ENCODE results near the gene ZNF654.
"Not testable (repeated sequence)": the region's sequence is repeated elsewhere in the genome, so short reads cannot be mapped to it uniquely, and the experiment has no call there.

The ZNF654 gene

GRCh38 chr3:88058581-88059379 is at the start of gene ZNF654, which contains the start of gene CGGBP1:
ZNF654 (plus strand) TSS chr3:88059255; CDS start chr3:88059320, 65 bp downstream.
CGGBP1 (minus strand) TSS chr3:88059005; CDS start chr3:88055976, 3,029 bp downstream.
- Histone ChIP-seq H3K4me1 (ENCODE audit: insufficient read depth, poor library complexity, severe bottlenecking) (peaks cover 10% of the 10 kb centered on the region), H3K4me3 (ENCODE audit: severe bottlenecking) (peak within 1 kb of the TSS; percentile 96), H3K36me3 (ENCODE audit: low read depth) (peaks cover 36% of the 10 kb centered on the region), H3K27ac (ENCODE audit: poor library complexity, severe bottlenecking) (peak within 1 kb of the TSS; percentile 74), H3K9me3 (ENCODE audit: severe bottlenecking) (no peaks in the 10 kb centered on the region), H3K27me3 (ENCODE audit: insufficient read depth, poor library complexity, severe bottlenecking) (no peaks in the 10 kb centered on the region)
- peak; percentile 92 for ATAC-seq (ENCODE audit: low read depth)
- DNase-seq (ENCODE audit: low spot score), result peak; percentile 96
- TF ChIP-seq, protein P1, sequence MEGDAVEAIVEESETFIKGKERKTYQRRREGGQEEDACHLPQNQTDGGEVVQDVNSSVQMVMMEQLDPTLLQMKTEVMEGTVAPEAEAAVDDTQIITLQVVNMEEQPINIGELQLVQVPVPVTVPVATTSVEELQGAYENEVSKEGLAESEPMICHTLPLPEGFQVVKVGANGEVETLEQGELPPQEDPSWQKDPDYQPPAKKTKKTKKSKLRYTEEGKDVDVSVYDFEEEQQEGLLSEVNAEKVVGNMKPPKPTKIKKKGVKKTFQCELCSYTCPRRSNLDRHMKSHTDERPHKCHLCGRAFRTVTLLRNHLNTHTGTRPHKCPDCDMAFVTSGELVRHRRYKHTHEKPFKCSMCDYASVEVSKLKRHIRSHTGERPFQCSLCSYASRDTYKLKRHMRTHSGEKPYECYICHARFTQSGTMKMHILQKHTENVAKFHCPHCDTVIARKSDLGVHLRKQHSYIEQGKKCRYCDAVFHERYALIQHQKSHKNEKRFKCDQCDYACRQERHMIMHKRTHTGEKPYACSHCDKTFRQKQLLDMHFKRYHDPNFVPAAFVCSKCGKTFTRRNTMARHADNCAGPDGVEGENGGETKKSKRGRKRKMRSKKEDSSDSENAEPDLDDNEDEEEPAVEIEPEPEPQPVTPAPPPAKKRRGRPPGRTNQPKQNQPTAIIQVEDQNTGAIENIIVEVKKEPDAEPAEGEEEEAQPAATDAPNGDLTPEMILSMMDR (IDR thresholded peaks at IDR 0.05; ENCODE audit: poor library complexity, severe bottlenecking), result no peak

GRCh38 chr3:88010810-88011209 is 48.2 kb upstream of the ZNF654 start:
- Histone ChIP-seq H3K4me3 (ENCODE audit: severe bottlenecking) (no peak overlapping the region), H3K4me1 (ENCODE audit: insufficient read depth, poor library complexity, severe bottlenecking) (no peaks in the 10 kb centered on the region), H3K9me3 (ENCODE audit: severe bottlenecking) (no peaks in the 10 kb centered on the region), H3K27ac (ENCODE audit: poor library complexity, severe bottlenecking) (no peak overlapping the region), H3K36me3 (ENCODE audit: low read depth) (no peaks in the 10 kb centered on the region), H3K27me3 (ENCODE audit: insufficient read depth, poor library complexity, severe bottlenecking) (no peaks in the 10 kb centered on the region)
- no peak for ATAC-seq (ENCODE audit: low read depth)
- DNase-seq (ENCODE audit: low spot score), result no peak
- TF ChIP-seq, protein P1 (IDR thresholded peaks at IDR 0.05; ENCODE audit: poor library complexity, severe bottlenecking), result no peak

- Histone ChIP-seq H3K36me3 (ENCODE audit: low read depth) (no peaks in the 10 kb centered on the region), H3K4me3 (ENCODE audit: severe bottlenecking) (no peak overlapping the region), H3K4me1 (ENCODE audit: insufficient read depth, poor library complexity, severe bottlenecking) (no peaks in the 10 kb centered on the region), H3K27ac (ENCODE audit: poor library complexity, severe bottlenecking) (no peak overlapping the region), H3K27me3 (ENCODE audit: insufficient read depth, poor library complexity, severe bottlenecking) (no peaks in the 10 kb centered on the region), H3K9me3 (ENCODE audit: severe bottlenecking) (no peaks in the 10 kb centered on the region)
- TF ChIP-seq, protein P1 (IDR thresholded peaks at IDR 0.05; ENCODE audit: poor library complexity, severe bottlenecking), result no peak
- DNase-seq (ENCODE audit: low spot score) (no peak), ATAC-seq (ENCODE audit: low read depth) (no peak)
These were observed 45.5 kb upstream of the ZNF654 start for GRCh38 chr3:88013592-88013991.

DNA sequence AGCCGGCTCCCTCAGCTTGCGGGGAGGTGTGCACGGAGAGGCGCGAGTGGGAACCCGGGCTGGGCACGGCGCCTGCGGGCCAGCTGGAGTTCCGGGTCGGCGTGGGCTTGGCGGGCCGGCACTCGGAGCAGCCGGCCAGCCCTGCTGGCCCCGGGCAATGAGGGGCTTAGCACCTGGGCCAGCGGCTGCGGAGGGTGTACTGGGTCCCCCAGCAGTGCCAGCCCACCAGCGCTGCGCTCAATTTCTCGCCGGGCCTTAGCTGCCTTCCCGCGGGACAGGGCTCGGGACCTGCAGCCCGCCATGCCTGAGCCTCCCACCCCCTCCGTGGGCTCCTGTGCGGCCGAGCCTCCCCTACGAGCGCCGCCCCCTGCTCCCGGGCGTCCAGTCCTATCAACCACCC is 43.4 kb upstream of the ZNF654 start:
- ATAC-seq (ENCODE audit: low read depth); H3K27me3 ChIP-seq (ENCODE audit: insufficient read depth, poor library complexity, severe bottlenecking): not testable (repeated sequence)

GRCh38 chr3:88019024-88019423 is 40.0 kb upstream of the ZNF654 start:
- H3K9me3 ChIP-seq (ENCODE audit: severe bottlenecking), result no peaks in the 10 kb centered on the region
- H3K4me3 ChIP-seq (ENCODE audit: severe bottlenecking), result no peak overlapping the region
- H3K36me3 ChIP-seq (ENCODE audit: low read depth), result no peaks in the 10 kb centered on the region
- H3K27ac ChIP-seq (ENCODE audit: poor library complexity, severe bottlenecking), result no peak overlapping the region
- TF ChIP-seq, protein P1 (IDR thresholded peaks at IDR 0.05; ENCODE audit: poor library complexity, severe bottlenecking), result no peak
- ATAC-seq (ENCODE audit: low read depth) (no peak), DNase-seq (ENCODE audit: low spot score) (no peak)
- H3K4me1 ChIP-seq (ENCODE audit: insufficient read depth, poor library complexity, severe bottlenecking), result no peaks in the 10 kb centered on the region
- H3K27me3 ChIP-seq (ENCODE audit: insufficient read depth, poor library complexity, severe bottlenecking), result no peaks in the 10 kb centered on the region

More for the DNA sequence above, 43.4 kb upstream of the ZNF654 start:
- not testable (repeated sequence) for DNase-seq (ENCODE audit: low spot score); H3K4me3 ChIP-seq (ENCODE audit: severe bottlenecking); H3K9me3 ChIP-seq (ENCODE audit: severe bottlenecking); H3K4me1 ChIP-seq (ENCODE audit: insufficient read depth, poor library complexity, severe bottlenecking); H3K36me3 ChIP-seq (ENCODE audit: low read depth); H3K27ac ChIP-seq (ENCODE audit: poor library complexity, severe bottlenecking)

Data from RWPE2 (cell line).